ENCODE results near the gene CAMK4. TPM values are rescaled to one million over a fixed set of nuclear protein-coding genes. Genes with fewer than 3 reads are reported as not detected.

The CAMK4 gene
- total RNA-seq, 1 donor from 2014 or later, result 0.42 TPM

- DNase-seq (ENCODE audit: low spot score), result no peak
Measured at GRCh38 chr5:111229221-111229835, 5.1 kb downstream of the CAMK4 start.

GRCh38 chr5:111229871-111230810 lies 6.0 kb downstream of the CAMK4 start:
- no peak for DNase-seq (ENCODE audit: low spot score)

GRCh38 chr5:111231119-111231518 lies 6.9 kb downstream of the CAMK4 start:
- DNase-seq (ENCODE audit: low spot score), result no peak

GRCh38 chr5:111232311-111233051 lies 8.3 kb downstream of the CAMK4 start:
- DNase-seq (ENCODE audit: low spot score), result no peak

GRCh38 chr5:111233052-111233374 lies 8.8 kb downstream of the CAMK4 start:
- DNase-seq (ENCODE audit: low spot score), result no peak

GRCh38 chr5:111234125-111234524 lies 9.9 kb downstream of the CAMK4 start:
- DNase-seq (ENCODE audit: low spot score), result no peak

GRCh38 chr5:111235635-111236034 lies 11.5 kb downstream of the CAMK4 start:
- no peak for DNase-seq (ENCODE audit: low spot score)

- no peak for DNase-seq (ENCODE audit: low spot score)
Measured at GRCh38 chr5:111236348-111236747, 12.2 kb downstream of the CAMK4 start.

GRCh38 chr5:111236995-111237394 lies 12.8 kb downstream of the CAMK4 start:
- DNase-seq (ENCODE audit: low spot score), result no peak

- no peak for DNase-seq (ENCODE audit: low spot score)
Measured at GRCh38 chr5:111237470-111237869, 13.3 kb downstream of the CAMK4 start.

- no peak for DNase-seq (ENCODE audit: low spot score)
Measured at GRCh38 chr5:111238431-111239225, 14.4 kb downstream of the CAMK4 start.

- no peak for DNase-seq (ENCODE audit: low spot score)
Measured at GRCh38 chr5:111241696-111242095, 17.5 kb downstream of the CAMK4 start.

GRCh38 chr5:111242606-111243005 lies 18.4 kb downstream of the CAMK4 start:
- DNase-seq (ENCODE audit: low spot score), result no peak

GRCh38 chr5:111243318-111243717 lies 19.1 kb downstream of the CAMK4 start:
- DNase-seq (ENCODE audit: low spot score), result no peak

GRCh38 chr5:111245654-111246053 lies 21.5 kb downstream of the CAMK4 start:
- DNase-seq (ENCODE audit: low spot score), result no peak

- DNase-seq (ENCODE audit: low spot score), result no peak
Measured at GRCh38 chr5:111246459-111246858, 22.3 kb downstream of the CAMK4 start.

GRCh38 chr5:111248571-111248970 lies 24.4 kb downstream of the CAMK4 start:
- no peak for DNase-seq (ENCODE audit: low spot score)

GRCh38 chr5:111251921-111252320 lies 27.7 kb downstream of the CAMK4 start:
- no peak for DNase-seq (ENCODE audit: low spot score)

GRCh38 chr5:111252799-111253545 lies 28.8 kb downstream of the CAMK4 start:
- no peak for DNase-seq (ENCODE audit: low spot score)

- DNase-seq (ENCODE audit: low spot score), result no peak
Measured at GRCh38 chr5:111254613-111255012, 30.4 kb downstream of the CAMK4 start.

Measured in mesenteric fat pad (tissue), 1 donor.